Adipocyte (in vitro differentiated cells): Measurements from ENCODE around the gene AIMP1.
A peak's percentile ranks its signal among the peaks of the same experiment; 100 is the strongest.

ENCODE experiments used
- DNase-seq: peaks from one replicate; pipeline ENCODE4 v3.0.0-alpha.2; 2015; ENCODE audit warnings: low read depth
- H3K27me3 ChIP-seq: replicated peaks from 2 replicates; pipeline ENCODE4 v1.7.0; 2013; ENCODE audit warnings: mild to moderate bottlenecking, low read length, moderate library complexity; ENCODE audit not compliant: control insufficient read depth, insufficient read depth
- H3K36me3 ChIP-seq: 2 replicates; pipeline ENCODE4 v1.7.0; 2013; ENCODE audit warnings: low read length, mild to moderate bottlenecking, moderate library complexity; ENCODE audit not compliant: control insufficient read depth, insufficient read depth, severe bottlenecking
- H3K4me1 ChIP-seq: 2 replicates; pipeline ENCODE4 v1.7.0; 2013; ENCODE audit warnings: mild to moderate bottlenecking, low read length, moderate library complexity; ENCODE audit not compliant: control insufficient read depth, insufficient read depth
- H3K4me3 ChIP-seq: 2 replicates; pipeline ENCODE4 v1.7.0; 2013; ENCODE audit warnings: mild to moderate bottlenecking, low read length, moderate library complexity
- H3K9ac ChIP-seq: 2 replicates; pipeline ENCODE4 v1.7.0; 2013; ENCODE audit warnings: mild to moderate bottlenecking, low read length, moderate library complexity
- H3K9me3 ChIP-seq: 2 replicates; pipeline ENCODE4 v1.7.0; 2013; ENCODE audit warnings: mild to moderate bottlenecking, low read length, moderate library complexity; ENCODE audit not compliant: control insufficient read depth

The AIMP1 gene

DNA sequence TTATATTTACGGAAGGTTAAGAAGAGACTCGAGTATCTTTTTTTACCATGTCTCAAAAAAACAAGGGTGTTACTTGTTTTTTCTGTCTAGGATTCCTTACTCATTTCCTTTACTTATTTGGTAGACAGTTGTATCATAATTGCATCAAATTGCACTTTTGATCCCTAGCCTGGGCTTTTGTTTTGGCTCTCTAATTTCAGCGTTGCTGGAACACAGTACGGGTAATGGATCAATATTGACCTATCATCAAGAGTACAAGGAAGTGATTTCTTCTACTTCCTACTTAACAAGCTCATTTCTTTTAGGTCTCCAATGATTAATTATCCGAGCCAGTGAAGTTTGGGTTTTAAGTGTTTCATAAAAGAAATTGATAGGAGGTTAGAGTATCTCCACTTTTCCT lies 16.8 kb downstream of the AIMP1 start:
- Histone ChIP-seq H3K27me3 (no peaks in the 10 kb centered on the region), H3K36me3 (peaks cover 95% of the 10 kb centered on the region), H3K9me3 (no peaks in the 10 kb centered on the region), H3K9ac (no peak overlapping the region), H3K4me3 (no peak overlapping the region), H3K4me1 (no peaks in the 10 kb centered on the region)
- DNase-seq, result no peak

DNA sequence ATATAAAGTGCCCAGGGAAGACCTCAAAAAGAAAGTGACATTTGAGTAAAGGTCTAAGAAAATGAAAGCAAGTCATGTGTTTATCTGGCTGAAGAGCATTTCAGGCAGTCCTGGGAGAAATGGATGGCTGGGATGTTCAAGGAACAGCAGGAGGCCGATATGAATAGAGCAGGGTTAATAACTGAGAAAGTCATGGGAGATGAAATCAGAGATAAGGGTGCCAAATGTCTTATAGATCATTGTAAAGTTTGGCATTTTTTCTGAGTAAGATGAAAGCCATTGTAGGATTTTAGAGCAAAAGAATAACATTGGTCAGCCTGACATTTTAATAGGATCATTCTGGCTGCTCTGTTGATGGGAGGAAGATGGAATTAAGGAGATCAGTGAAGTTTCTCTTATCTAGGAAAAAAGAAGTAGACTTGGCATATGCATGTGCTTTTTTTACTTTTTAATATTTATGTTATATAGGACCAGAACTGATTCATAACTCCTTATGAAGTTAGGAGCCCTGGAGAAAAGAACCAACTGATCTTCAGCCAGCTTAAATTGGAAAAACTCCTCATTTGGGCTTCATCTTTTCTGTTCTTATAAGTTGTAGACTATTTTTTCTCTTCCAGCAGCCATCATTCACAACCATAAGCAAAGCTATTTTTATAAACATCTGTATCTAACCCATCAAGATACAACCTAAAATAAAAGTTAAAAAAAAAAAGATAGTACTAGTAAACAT lies 18.6 kb downstream of the AIMP1 start:
- H3K36me3 ChIP-seq, result peaks cover 92% of the 10 kb centered on the region

DNA sequence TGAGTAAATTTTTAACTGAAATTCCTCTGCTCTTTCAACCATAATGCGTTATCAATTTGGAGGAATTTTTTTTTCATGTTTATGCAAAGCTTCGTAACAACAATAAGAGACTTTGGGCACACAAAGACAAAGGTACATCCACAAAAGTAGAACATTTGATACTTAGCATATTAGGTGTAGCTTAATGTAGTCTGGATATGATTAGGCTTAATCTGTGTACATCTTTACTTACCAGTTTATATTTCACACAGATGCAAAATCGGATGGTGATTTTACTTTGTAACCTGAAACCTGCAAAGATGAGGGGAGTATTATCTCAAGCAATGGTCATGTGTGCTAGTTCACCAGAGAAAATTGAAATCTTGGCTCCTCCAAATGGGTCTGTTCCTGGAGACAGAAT lies 20.3 kb downstream of the AIMP1 start:
- no peak overlapping the region for H3K4me3 ChIP-seq
- H3K9me3 ChIP-seq, result no peaks in the 10 kb centered on the region
- no peaks in the 10 kb centered on the region for H3K27me3 ChIP-seq
- no peak overlapping the region for H3K9ac ChIP-seq
- no peak for DNase-seq
- peaks cover 85% of the 10 kb centered on the region for H3K36me3 ChIP-seq
- peaks cover 3% of the 10 kb centered on the region for H3K4me1 ChIP-seq

More for the DNA sequence above, 18.6 kb downstream of the AIMP1 start:
- no peak overlapping the region for H3K9ac ChIP-seq
- DNase-seq, result no peak
- no peak overlapping the region for H3K4me3 ChIP-seq
- no peaks in the 10 kb centered on the region for H3K4me1 ChIP-seq
- H3K27me3 ChIP-seq, result no peaks in the 10 kb centered on the region
- H3K9me3 ChIP-seq, result no peaks in the 10 kb centered on the region

DNA sequence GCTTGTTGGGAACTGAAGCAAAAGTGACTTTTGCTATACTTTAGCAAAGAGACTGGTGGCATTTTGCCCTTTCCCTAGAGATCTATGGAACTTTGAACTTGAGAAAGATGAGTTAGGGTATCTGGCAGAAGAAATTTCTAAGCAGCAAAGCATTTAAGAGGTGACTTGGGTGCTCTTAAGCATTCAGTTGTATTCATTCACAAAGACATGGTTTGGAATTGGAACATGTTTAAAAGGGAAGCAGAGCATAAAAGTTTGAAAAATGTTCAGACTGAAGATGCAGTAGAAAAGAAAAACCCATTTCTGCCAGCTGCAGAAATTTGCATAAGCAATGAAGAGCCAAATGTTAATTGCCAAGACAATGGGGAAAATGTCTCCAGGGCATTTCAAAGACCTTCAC lies 21.6 kb downstream of the AIMP1 start:
- no peak for DNase-seq
- no peak overlapping the region for H3K4me3 ChIP-seq
- H3K36me3 ChIP-seq, result peaks cover 73% of the 10 kb centered on the region
- peaks cover 3% of the 10 kb centered on the region for H3K4me1 ChIP-seq
- H3K27me3 ChIP-seq, result no peaks in the 10 kb centered on the region
- H3K9me3 ChIP-seq, result no peaks in the 10 kb centered on the region
- H3K9ac ChIP-seq, result no peak overlapping the region

DNA sequence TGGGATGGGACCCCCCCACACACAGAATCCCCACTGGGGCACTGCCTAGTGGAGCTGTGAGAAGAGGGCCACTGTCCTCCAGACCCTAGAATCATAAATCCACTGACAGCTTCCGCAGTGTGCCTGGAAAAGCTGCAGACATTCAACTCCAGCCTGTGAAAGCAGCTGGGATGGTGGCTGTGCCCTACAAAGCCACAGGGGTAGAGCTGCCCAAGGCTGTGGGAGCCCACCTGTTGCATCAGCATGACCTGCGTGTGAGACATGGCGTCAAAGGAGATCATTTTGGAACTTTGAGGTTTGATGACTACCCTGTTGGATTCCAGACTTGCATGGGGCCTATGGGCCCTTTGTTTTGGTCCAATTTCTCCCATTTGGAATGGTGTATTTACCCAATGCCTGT lies 22.3 kb downstream of the AIMP1 start:
- H3K36me3 ChIP-seq, result peaks cover 65% of the 10 kb centered on the region
- H3K9me3 ChIP-seq, result no peaks in the 10 kb centered on the region
- no peak overlapping the region for H3K4me3 ChIP-seq
- DNase-seq, result no peak
- H3K27me3 ChIP-seq, result no peaks in the 10 kb centered on the region
- H3K4me1 ChIP-seq, result peaks cover 3% of the 10 kb centered on the region
- H3K9ac ChIP-seq, result no peak overlapping the region

DNA sequence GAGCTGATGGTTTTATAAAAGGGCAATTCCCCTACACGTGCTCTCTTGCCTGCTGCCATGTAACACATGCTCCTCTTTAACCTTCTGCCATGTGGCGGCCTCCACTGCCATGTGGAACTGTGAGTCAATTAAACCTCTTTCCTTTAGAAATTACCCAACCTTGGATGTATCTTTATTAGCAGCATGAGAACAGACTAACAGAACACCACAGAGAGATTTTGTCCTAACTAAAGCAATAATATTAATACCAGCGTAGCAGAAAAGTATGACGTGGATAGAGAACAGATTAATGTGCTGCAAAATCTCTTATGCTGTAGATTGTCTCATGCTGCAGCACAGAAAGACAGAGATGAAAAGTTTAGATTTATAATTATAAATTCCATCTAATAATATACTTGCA lies 23.1 kb downstream of the AIMP1 start:
- no peak overlapping the region for H3K4me3 ChIP-seq
- H3K27me3 ChIP-seq, result no peaks in the 10 kb centered on the region
- DNase-seq, result no peak
- H3K36me3 ChIP-seq, result peaks cover 58% of the 10 kb centered on the region
- no peak overlapping the region for H3K9ac ChIP-seq
- H3K9me3 ChIP-seq, result no peaks in the 10 kb centered on the region
- peaks cover 5% of the 10 kb centered on the region for H3K4me1 ChIP-seq

DNA sequence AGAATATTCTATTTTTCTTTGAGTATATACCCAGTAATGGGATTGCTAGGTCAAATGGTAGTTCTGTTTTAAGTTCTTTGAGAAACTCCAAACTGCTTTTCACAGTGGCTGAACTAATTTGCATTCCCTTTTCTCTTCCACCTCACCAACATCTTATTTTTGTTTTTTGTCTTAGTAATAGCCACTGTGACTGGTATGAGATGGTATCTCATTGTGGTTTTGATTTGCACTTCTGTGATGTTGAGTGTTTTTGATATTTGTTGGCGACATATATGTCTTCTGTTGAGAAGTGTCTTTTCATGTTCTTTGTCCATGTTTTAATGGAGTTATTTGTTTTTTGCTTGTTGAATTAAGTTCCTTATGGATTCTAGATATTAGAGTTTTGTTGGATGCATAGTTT lies 24.4 kb downstream of the AIMP1 start:
- Histone ChIP-seq H3K9me3 (no peaks in the 10 kb centered on the region), H3K9ac (no peak overlapping the region), H3K4me3 (no peak overlapping the region), H3K27me3 (no peaks in the 10 kb centered on the region), H3K4me1 (peaks cover 13% of the 10 kb centered on the region), H3K36me3 (peaks cover 46% of the 10 kb centered on the region)
- no peak for DNase-seq

DNA sequence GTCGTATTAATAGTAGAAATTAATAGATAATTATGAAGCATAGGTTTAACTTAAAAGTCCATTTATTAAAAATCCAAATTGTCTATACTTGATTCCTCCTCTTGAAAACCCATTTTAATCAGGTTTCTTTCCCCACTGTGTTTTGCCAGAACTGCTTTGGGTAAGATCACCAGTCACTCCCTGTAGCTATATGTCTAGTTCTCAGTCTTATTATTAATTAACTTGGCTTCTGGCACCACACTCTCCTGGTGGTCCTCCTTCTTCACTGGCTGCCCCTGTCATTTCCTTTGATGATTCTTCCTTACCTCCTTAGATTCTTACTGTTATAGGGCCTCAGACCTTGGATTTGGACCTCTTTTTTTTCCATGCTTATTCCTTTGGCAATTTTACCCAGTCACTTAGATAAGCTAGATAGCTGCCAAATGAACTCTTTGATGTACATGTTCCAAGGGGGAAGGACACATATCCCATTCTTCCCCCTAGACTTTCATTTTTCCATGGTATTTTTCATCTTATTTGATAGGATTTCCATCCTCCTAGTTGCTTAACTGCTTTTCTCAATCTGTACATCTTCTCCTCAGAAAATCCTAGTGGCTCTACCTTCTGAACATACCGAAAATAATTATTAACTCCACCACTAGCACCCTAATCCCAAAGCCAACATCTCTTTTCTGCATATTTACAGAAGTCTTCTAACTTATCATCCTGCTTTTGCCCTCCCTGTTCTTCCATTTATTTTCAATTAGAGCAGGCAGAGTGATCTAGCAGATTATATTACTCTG lies 27.7 kb downstream of the AIMP1 start:
- Histone ChIP-seq H3K9me3 (no peaks in the 10 kb centered on the region), H3K4me1 (peaks cover 13% of the 10 kb centered on the region), H3K9ac (no peak overlapping the region), H3K27me3 (no peaks in the 10 kb centered on the region), H3K4me3 (no peak overlapping the region), H3K36me3 (peaks cover 31% of the 10 kb centered on the region)
- DNase-seq, result no peak

DNA sequence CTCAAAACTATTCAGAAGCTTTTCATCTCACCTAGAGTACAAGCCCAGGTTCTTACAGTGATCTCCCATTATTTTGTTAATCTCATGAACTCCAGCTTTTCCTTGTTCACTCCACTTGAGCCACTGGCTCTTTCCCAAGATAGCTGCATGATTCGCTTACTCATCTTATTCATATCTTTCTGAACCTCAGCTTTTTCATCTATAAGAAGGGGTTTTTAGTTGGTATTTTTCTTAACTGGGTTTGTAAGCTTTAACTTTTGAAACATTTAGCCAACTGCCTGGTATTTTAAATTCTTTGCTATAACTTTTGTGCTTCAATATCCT lies 28.3 kb downstream of the AIMP1 start:
- DNase-seq, result peak; percentile 47
- Histone ChIP-seq H3K27me3 (no peaks in the 10 kb centered on the region), H3K4me3 (no peak overlapping the region), H3K9me3 (no peaks in the 10 kb centered on the region), H3K36me3 (peaks cover 33% of the 10 kb centered on the region), H3K4me1 (peaks cover 13% of the 10 kb centered on the region), H3K9ac (no peak overlapping the region)

DNA sequence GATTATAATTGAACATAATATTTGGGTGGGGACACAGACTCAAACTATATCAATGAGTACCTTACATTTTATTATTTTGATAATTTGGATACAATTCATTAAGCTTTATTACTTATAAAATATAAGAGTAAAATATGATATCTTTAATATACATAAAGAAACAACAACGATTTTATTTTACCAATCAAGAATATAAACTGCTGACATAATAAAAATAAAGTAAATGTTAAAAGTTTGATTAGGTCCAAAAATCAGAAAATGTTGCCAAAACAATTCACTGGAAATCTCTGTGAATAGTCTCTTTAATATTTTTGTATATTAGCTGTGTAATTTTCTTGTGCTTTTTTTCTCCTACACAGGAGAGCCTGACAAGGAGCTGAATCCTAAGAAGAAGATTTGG lies 30.8 kb downstream of the AIMP1 start:
- H3K9me3 ChIP-seq, result no peaks in the 10 kb centered on the region
- peaks cover 35% of the 10 kb centered on the region for H3K36me3 ChIP-seq
- no peak overlapping the region for H3K9ac ChIP-seq
- H3K4me3 ChIP-seq, result no peak overlapping the region
- peaks cover 11% of the 10 kb centered on the region for H3K4me1 ChIP-seq
- no peak for DNase-seq
- H3K27me3 ChIP-seq, result no peaks in the 10 kb centered on the region

DNA sequence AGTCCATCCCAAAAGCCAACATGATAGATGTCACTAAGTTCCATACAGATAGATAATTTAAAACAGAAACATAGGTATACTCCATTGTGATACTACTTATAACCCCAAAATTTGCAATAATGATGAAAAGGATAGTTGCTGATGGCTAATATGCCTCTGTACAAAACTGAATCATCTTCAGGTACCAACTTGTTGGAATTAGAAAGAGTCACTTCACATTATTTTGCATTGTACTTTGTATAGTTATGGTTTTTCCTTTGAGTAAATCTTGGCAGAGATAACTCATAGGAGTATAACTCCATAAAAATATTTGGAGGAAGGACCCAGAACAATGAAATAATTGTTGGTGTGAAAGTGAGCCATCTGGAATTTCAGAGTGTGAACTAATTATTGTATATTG lies 34.7 kb downstream of the AIMP1 start:
- Histone ChIP-seq H3K9me3 (no peaks in the 10 kb centered on the region), H3K27me3 (no peaks in the 10 kb centered on the region), H3K4me1 (peaks cover 8% of the 10 kb centered on the region), H3K4me3 (no peak overlapping the region), H3K9ac (no peak overlapping the region), H3K36me3 (peaks cover 35% of the 10 kb centered on the region)
- DNase-seq, result no peak
